Measurements from ENCODE around the gene ARHGAP11B.
"Not testable (repeated sequence)": the region's sequence is repeated elsewhere in the genome, so short reads cannot be mapped to it uniquely, and the experiment has no call there.

ARHGAP11B gene

GRCh38 chr15:30650012-30650929, 24.3 kb downstream of the ARHGAP11B start:
- Histone ChIP-seq H3K9me3 (no peaks in the 10 kb centered on the region), H3K4me3 (no peak overlapping the region), H3K4me1 (no peaks in the 10 kb centered on the region), H3K36me3 (no peaks in the 10 kb centered on the region), H3K27me3 (no peaks in the 10 kb centered on the region), H3K27ac (no peak overlapping the region)
- intact Hi-C loops (cut with DNase I; ENCODE audit: low total_unique reads) = no loop called here
- no peak for TF ChIP-seq CTCF (IDR thresholded peaks at IDR 0.05)
- DNase-seq = no peak

GRCh38 chr15:30661154-30661553, 35.2 kb downstream of the ARHGAP11B start:
- DNase-seq; H3K36me3 ChIP-seq; H3K9me3 ChIP-seq; H3K27ac ChIP-seq; H3K4me1 ChIP-seq; H3K27me3 ChIP-seq; intact Hi-C loops (cut with DNase I; ENCODE audit: low total_unique reads); H3K4me3 ChIP-seq: not testable (repeated sequence)
- TF ChIP-seq CTCF (IDR thresholded peaks at IDR 0.05) = peak; percentile 31 to 39

- intact Hi-C loops (cut with DNase I; ENCODE audit: low total_unique reads); H3K27me3 ChIP-seq; DNase-seq; H3K9me3 ChIP-seq; H3K36me3 ChIP-seq; H3K27ac ChIP-seq; H3K4me3 ChIP-seq; H3K4me1 ChIP-seq: not testable (repeated sequence)
These were observed 43.7 kb downstream of the ARHGAP11B start for GRCh38 chr15:30669621-30670020.

GRCh38 chr15:30670056-30670455, 44.1 kb downstream of the ARHGAP11B start:
- Histone ChIP-seq H3K9me3 (no peaks in the 10 kb centered on the region), H3K27ac (no peak overlapping the region), H3K36me3 (no peaks in the 10 kb centered on the region), H3K27me3 (no peaks in the 10 kb centered on the region), H3K4me3 (no peak overlapping the region), H3K4me1 (no peaks in the 10 kb centered on the region)
- DNase-seq = no peak
- no peak for TF ChIP-seq CTCF (IDR thresholded peaks at IDR 0.05)
- intact Hi-C loops (cut with DNase I; ENCODE audit: low total_unique reads) = no loop called here

- H3K36me3 ChIP-seq = no peaks in the 10 kb centered on the region
- TF ChIP-seq CTCF (IDR thresholded peaks at IDR 0.05) = no peak
- no peak overlapping the region for H3K27ac ChIP-seq
- H3K9me3 ChIP-seq = no peaks in the 10 kb centered on the region
- no peak overlapping the region for H3K4me3 ChIP-seq
- no peaks in the 10 kb centered on the region for H3K27me3 ChIP-seq
- no peak for DNase-seq
- no peaks in the 10 kb centered on the region for H3K4me1 ChIP-seq
- intact Hi-C loops (cut with DNase I; ENCODE audit: low total_unique reads) = no loop called here
These were observed 45.4 kb downstream of the ARHGAP11B start for GRCh38 chr15:30671309-30671708.

GRCh38 chr15:30675126-30675525, 49.2 kb downstream of the ARHGAP11B start:
- TF ChIP-seq CTCF (IDR thresholded peaks at IDR 0.05) = no peak
- intact Hi-C loops (cut with DNase I; ENCODE audit: low total_unique reads) = no loop called here

GRCh38 chr15:30675891-30676290, 50.0 kb downstream of the ARHGAP11B start:
- H3K9me3 ChIP-seq; H3K27ac ChIP-seq; H3K4me3 ChIP-seq; DNase-seq; H3K4me1 ChIP-seq; H3K27me3 ChIP-seq; intact Hi-C loops (cut with DNase I; ENCODE audit: low total_unique reads); H3K36me3 ChIP-seq: not testable (repeated sequence)

More at GRCh38 chr15:30675126-30675525, 49.2 kb downstream of the ARHGAP11B start:
- DNase-seq = no peak
- Histone ChIP-seq H3K4me3 (no peak overlapping the region), H3K36me3 (no peaks in the 10 kb centered on the region), H3K27ac (no peak overlapping the region), H3K9me3 (no peaks in the 10 kb centered on the region), H3K27me3 (no peaks in the 10 kb centered on the region), H3K4me1 (no peaks in the 10 kb centered on the region)

- intact Hi-C loops (cut with DNase I; ENCODE audit: low total_unique reads); H3K4me3 ChIP-seq; H3K36me3 ChIP-seq; H3K27me3 ChIP-seq; DNase-seq; H3K27ac ChIP-seq; H3K9me3 ChIP-seq; H3K4me1 ChIP-seq: not testable (repeated sequence)
These were observed 55.1 kb downstream of the ARHGAP11B start for GRCh38 chr15:30680997-30681396.

- intact Hi-C loops (cut with DNase I; ENCODE audit: low total_unique reads); H3K36me3 ChIP-seq; H3K27ac ChIP-seq; H3K4me3 ChIP-seq; H3K9me3 ChIP-seq; DNase-seq; H3K4me1 ChIP-seq; H3K27me3 ChIP-seq: not testable (repeated sequence)
These were observed 59.9 kb downstream of the ARHGAP11B start for GRCh38 chr15:30685709-30686285.
